ENCODE results near the gene RFX1.

The RFX1 gene

GRCh38 chr19:13914777-13915176 lies 91.3 kb downstream of the RFX1 start:
- Mint-ChIP-seq H3K4me1 (ENCODE audit: low read depth) (no peaks in the 10 kb centered on the region), H3K36me3 (ENCODE audit: low read depth) (peaks cover 23% of the 10 kb centered on the region)

GRCh38 chr19:13913352-13913751 lies 92.8 kb downstream of the RFX1 start:
- H3K9me3 Mint-ChIP-seq, result no peaks in the 10 kb centered on the region
- H3K4me3 Mint-ChIP-seq, result no peak overlapping the region
- no peaks in the 10 kb centered on the region for H3K27me3 Mint-ChIP-seq
- H3K27ac Mint-ChIP-seq, result no peak overlapping the region
- no peaks in the 10 kb centered on the region for H3K4me1 Mint-ChIP-seq (ENCODE audit: low read depth)
- H3K36me3 Mint-ChIP-seq (ENCODE audit: low read depth), result peaks cover 22% of the 10 kb centered on the region

More at GRCh38 chr19:13914777-13915176, 91.3 kb downstream of the RFX1 start:
- Mint-ChIP-seq H3K27me3 (no peaks in the 10 kb centered on the region), H3K27ac (no peak overlapping the region), H3K9me3 (no peaks in the 10 kb centered on the region), H3K4me3 (no peak overlapping the region)

All from stimulated activated naive CD8-positive, alpha-beta T cell treated with anti-CD3 and anti-CD28 coated beads, Interleukin-15, Interleukin-2, amounts not matched to agents 100 ng/mL and 50 ng/mL, for 24 hours (primary cell).